TTC549 (cell line): ENCODE results near the gene VIPR2.

Source experiments
- FAIRE-seq: peaks from 2 replicates; lab custom pipeline; 2012; peaks lifted over from hg19 to GRCh38; lab: Jason Lieb, UNC

VIPR2 gene

DNA sequence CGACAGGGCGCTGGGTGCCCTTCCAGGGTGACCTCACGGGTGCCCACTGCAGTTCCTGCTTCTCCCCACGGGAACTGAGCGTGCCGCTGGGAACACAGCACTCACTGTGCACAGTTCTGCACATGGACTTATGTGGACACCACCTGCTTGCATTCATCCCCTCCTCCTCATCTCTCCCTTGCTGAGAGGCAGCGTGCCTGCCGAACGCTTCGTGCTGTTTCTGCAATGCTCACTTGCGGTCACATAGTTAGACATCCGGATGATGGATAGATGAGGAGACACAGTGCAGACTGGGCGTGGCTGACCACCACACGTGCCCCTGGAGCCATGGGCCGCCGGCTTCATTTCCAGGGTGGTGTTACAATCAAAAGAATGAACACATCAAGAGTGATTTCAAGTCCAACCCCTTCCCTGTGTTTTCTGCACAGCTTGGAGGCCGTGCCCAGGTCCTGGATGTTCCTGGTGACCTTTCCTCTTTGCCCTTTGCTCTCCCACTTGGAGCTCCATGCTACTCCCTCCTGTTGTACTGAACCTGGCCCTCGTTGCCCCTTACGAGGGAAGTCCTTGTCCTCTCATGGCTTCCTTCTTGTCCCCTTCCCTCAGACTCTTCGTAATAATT is 119.4 kb downstream of the VIPR2 start:
- FAIRE-seq, result no peak

DNA sequence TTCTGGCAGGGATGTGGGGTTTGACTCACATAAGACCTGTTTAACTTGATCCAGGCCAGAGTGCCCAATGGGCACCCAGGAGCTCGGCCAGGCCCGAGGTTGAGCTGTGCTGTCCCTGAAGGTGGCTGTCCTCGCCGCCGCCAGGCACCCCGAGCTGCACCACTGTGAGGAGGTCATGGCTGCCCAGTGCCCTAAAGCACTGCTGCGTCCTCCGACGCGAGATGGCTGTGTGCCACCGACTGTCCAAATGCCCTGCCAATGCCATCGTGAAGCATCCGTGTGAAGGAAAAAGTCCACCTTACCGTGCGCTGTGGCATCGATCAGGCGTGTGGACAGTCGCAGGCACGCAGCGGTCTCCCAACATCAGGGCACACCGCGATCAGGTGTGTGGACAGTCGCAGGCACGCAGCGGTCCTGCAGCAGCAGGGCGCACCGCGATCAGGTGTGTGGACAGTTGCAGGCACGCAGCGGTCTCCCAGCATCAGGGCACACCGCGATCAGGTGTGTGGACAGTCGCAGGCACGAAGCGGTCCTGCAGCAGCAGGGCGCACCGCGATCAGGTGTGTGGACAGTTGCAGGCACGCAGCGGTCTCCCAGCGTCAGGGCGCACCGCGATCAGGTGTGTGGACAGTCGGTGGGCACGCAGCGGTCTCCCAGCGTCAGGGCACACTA is 120.3 kb downstream of the VIPR2 start:
- no peak for FAIRE-seq

DNA sequence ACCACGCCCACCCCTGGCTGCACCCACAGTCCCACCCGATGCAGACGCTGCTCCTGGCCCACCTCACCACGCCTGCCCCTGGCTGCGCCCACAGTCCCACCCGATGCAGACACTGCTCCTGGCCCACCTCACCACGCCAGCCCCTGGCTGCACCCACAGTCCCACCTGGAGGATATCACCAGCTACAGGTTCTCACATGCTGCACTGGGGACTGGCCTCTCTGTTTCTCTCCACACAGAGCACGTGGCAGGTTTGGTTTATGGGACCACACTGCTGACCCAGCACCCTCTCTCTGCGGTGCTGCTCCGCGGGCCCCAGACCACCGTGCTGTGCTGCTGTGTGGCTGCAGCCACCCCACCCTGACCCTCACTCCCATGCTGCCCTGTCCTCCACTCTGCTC is 120.9 kb downstream of the VIPR2 start:
- FAIRE-seq, result no peak

DNA sequence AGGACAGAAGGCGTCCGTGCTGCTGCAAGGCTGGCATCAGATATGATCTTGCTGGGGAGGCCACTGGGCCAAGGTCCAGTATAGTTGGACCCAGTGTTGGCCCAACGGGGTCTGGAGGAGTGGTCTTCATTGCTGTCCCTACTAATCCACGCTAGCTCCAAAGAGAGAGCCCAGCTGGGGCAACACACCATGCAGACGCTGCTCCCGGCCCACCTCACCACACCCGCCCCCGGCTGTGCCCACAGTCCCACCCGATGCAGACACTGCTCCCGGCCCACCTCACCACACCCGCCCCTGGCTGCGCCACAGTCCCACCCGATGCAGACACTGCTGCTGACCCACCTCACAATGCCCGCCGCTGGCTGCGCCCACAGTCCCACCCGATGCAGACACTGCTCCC is 121.5 kb downstream of the VIPR2 start:
- FAIRE-seq, result no peak

DNA sequence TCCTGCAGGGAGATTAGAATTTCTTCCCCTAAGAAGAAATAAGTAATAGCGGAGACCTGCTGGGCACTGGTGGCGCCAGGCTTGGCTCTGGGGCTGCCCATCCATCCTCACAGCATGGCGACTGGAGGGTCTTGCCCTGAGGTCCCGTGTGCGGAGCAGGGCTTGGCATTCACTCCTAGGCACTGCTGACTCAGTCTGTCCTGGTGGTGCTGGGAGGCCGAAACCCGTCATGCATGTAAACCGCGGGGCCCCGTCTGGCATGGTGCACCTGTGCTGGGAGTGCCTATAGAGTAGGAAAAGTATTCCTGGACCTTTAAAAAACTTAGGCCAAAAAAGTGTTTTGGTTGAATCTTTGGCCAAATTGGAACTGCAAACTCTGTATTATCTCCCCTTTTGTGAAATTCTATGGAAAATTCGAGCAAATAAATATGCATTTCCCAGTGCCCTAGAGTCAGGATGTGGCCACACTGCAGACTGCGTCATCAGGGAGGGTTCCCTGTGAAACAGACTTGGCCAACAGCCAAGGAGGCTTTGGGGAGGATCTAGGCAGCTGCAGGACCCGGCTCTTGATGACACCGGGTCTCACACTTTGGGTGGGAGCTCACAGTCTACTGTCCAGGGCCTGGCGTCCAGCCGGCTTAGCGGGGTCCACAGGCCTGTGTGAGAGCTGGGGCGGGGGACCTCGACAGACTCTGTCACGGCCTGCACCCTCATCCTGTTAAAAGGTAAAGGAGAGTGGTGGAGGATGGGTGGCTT is 122.3 kb downstream of the VIPR2 start:
- no peak for FAIRE-seq

DNA sequence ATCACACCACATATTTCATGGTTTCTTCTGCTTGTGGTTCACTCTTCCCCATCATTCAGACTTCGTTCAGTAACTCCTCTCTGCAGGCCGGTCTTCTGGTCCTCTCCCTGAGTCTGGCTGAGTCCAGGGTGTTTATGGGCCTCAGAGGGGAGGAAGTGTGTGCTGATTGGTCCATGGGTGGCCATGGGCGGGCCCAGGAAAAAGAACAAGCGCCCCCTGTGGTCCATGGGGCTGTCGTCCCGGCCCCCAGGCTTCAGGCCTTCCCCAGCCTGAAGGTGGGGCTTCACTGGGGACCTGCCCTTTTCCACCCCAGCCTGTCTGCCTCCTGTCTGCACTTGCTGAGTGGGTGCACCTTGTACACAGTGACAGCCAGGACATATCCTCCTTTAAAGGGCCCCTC is 123.7 kb downstream of the VIPR2 start:
- FAIRE-seq, result no peak

DNA sequence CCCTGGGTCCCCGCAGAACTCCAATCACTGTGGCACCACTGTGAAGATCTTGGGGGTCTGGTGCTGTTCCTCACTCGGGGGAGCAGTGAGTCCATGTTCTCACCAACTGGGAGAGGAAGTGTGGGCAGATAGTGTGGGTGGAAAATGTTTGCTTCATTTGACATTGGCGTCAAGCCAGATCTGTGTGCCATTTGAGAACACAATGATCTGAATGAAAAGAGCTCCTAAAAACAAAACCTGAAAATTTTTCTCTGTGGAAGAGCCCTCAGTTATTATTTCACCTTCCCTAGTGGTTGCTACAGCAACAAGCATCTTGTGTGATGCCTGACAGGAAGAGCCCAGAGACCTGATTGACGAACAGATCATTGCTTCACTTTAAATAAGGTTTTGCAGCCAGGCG is 125.6 kb downstream of the VIPR2 start:
- FAIRE-seq, result no peak

DNA sequence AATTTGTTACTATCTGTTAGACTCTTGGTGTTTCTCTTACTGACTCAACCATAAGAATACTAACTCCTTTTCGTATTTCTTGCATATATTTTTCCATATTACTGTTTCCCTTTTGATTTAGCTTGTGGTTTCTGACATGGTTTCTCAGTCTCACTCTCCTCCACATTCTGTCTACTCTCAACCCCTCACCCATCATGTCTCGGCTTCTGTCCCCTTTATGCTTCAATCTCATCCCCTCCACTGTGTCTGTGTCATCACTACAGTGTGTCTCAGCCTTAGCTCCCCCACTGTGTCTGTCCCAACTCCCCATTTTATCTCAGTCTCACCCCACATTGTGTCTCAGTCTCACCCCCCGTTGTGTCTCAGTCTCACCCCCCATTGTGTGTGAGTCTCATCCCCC is 126.9 kb downstream of the VIPR2 start:
- FAIRE-seq, result no peak

DNA sequence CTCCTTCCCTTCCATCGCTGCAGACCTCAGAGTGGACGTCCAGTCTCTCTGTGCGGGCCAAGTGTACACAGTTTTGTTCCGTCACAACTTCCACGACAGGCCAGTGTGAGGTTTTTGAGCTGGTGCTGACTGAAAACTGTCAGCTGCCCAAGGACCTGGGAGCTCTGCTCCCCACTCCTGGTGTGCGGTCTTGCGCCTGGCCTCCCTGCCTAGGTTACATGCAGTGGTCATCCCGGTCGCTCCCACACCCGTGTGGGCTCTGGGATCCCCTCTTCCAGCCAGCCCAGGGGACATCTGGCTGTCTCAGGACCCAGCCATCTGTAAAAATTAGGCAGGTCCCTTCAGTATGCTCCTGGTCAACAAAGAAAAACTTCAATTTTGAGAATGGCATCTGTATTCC is 127.5 kb downstream of the VIPR2 start:
- no peak for FAIRE-seq

DNA sequence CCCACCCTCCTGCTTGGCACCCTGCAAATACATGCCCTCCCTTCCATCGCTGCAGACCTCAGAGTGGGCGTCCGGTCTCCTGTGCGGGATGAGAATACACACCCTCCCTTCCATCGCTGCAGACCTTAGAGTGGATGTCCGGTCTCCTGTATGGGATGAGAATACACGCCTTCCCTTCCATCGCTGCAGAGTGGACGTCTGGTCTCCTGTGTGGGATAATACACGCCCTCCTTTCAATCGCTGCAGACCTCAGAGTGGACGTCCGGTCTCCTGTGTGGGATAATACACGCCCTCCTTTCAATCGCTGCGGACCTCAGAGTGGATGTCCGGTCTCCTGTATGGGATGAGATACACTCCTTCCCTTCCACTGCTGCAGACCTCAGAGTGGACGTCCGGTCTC is 128.1 kb downstream of the VIPR2 start:
- FAIRE-seq, result no peak

DNA sequence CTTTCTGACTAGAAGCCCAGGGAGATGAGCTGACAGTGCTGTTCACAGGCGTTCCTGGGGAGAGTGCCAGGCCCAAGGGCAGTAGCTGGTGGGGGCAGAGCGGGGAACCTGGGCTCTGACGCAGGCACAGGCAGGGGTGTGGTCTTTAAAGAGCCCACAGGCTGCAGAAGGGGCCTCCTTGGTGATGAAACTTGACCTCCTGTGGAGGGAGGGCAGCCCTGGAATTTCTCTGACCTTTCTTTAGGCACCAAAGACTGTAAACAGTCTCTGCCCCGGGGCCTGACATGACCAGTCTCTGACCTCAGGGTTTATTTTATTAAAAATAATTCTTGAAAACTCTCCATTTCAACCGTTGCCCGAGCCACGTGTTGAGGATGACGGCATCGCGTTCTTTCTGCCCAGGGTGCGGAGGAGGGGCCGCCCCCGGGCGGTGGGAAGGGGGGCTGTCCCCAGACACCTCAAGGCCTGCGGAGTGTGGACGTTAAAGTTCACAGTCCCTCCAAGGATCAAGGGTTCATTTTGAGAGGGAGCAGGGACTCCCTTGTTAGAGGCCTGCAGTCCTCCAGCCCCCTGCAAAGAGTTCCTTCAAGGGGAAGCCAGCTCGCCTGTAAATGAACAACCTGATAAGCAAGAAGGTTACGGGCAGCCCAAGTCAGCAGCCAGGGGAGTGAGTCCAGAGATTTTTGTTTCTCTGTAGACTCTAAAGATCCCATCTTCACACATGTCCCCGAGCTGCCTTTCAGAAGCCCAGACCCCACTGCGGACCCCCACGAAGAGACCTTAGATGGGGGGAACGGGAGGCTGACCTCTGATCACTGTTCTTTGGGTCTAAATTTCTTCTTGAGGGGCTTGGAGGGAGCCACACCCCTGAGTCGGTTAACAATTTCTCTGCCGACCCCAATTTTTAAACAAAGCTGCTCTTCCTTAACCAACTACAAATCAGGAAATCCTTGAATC is 128.9 kb downstream of the VIPR2 start:
- no peak for FAIRE-seq

DNA sequence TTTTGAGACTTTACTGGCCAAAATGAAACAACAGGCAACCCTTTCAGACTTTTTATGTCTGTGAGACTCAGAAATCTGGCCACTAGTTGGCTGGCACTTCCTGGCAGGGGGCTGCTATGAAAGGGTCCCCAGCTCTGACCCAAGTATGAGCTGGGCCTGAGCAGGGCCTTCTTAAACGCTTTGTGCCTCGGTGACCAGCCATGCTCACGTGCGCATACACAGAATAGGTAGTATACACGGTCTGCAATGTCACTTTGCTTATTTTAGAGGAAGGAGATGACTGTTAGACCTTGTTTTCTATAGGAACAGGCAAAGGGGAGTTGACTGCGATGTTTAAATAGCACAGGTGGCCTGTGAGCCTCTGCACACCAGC is 129.6 kb downstream of the VIPR2 start:
- FAIRE-seq, result no peak

DNA sequence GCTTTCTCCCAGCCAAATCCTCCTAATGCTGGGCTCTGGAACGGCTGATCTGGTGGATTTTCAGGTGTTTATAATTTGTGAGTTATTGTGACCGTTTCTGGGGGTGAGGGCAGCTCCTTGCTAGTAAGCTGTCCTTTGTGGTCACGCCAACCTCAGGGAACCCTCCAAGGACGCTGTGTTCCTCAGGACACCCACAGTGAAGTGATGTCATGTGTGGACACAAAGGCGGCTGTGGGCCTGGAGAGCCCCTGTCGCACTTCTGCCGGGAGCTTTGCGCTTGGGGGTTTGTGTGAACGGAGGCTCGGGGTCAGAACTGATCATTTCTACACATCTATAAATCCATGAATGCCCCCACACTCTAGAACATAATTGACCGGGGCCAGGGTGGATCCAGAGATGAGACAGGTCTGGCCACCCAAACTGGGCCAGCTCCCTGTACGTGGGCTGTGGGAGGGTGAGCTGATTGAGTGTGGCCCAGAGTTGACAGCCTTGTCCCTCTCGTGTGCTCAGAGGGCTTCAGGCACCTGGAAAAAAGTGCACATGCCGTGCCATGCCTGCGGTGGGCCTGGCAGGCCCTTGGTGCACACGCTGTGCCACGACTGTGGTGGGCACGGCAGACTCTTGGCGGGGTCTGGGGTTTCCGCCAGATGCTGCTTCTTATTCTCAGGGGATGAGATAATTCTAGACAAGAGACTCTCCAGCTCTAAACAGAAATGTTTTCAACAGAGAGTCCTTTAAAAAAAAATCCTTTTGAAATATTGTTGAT is 130.2 kb downstream of the VIPR2 start:
- no peak for FAIRE-seq

DNA sequence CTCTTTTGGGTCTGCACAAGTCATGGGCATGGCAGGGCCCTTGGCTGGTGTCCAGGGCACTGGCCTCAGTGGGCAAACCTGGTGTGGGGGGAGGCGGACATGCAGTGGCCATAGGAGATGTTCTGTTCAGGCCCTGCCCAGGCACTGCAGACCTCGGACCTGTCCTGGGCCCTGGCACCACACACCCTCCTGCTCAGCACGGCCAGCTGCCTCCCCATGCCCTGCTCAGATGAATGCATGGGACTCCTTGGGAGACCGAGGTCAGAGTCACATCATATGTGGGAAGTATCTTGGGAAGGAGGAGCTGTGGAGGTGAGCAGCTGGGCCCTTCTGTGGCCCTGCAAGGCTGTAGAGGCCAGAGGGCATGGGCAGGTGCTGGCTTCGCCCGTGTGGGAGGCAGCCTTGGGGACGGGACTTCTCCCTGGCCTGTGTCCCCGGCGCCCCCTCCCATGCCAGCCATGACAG is 130.8 kb downstream of the VIPR2 start:
- no peak for FAIRE-seq

DNA sequence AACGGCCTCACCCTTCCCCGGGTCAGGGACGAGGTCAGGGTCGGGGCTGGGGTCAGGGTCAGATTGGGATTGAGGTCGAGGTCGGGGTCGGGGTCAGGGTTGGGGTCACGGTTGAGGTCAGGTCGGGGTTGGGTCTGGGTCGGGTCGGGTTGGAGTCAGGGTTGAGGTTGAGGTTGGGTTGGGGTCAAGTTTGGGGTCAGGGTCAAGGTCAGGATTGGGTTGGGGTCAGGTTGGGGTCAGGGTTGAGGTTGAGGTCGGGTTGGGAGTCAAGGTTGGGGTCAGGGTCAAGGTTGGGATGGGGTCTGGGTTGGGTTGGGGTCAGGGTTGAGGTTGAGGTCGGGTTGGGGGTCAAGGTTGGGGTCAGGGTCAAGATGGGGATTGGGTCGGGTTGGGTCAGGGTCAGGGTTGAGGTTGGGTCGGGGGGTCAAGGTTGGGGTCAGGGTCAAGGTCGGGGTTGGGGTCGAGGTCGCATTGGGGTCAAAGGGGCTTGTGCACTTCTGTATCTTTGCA is 131.4 kb downstream of the VIPR2 start:
- FAIRE-seq, result no peak

DNA sequence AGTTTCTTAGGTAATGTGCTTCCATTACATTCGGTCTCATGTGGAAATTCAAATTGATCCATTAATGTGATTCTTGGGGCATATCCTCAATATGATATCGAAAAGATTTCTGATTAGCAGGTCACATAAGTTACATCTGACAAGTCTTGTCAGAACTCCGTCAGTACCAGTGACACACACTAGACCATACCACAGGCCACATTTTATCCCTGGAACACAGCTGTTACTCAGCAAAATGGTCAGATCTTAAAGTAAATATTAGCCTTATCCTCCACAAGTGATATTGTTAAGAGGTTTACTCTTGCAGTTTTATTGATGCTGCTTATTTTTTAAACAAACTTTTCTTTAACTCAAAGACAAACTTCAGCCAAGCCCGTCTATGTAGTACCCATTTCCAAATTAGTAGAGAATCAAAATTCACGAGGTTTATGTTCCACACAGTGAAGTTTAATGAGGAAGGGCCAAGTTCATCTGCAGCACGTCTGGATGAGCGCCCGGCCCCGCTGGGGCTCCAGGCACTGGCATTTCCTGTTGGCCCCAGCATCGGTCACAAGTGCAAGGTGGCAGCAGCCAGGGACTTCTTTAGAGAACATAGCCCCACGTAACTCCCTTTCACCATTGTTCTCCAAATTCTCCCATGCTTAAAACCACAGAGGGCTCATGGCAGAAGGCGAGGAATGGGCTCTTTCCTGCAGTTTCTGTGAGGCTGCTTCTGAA is 132.2 kb downstream of the VIPR2 start:
- FAIRE-seq, result no peak

DNA sequence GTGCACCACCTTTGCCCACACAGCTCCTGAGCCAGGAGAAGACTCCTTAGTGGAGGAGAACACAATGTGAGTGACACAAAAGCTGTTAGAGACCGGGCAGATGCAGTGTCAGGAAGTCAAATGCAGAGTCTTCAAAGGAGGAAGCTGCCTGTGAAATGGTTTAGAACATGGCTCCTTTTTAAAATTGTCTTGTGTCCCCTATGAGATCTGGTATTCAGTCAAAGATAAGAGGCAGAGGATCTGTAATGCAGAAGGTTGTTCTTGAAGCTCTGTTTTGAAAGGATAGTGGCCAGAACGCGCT is 133.0 kb downstream of the VIPR2 start:
- FAIRE-seq, result no peak

DNA sequence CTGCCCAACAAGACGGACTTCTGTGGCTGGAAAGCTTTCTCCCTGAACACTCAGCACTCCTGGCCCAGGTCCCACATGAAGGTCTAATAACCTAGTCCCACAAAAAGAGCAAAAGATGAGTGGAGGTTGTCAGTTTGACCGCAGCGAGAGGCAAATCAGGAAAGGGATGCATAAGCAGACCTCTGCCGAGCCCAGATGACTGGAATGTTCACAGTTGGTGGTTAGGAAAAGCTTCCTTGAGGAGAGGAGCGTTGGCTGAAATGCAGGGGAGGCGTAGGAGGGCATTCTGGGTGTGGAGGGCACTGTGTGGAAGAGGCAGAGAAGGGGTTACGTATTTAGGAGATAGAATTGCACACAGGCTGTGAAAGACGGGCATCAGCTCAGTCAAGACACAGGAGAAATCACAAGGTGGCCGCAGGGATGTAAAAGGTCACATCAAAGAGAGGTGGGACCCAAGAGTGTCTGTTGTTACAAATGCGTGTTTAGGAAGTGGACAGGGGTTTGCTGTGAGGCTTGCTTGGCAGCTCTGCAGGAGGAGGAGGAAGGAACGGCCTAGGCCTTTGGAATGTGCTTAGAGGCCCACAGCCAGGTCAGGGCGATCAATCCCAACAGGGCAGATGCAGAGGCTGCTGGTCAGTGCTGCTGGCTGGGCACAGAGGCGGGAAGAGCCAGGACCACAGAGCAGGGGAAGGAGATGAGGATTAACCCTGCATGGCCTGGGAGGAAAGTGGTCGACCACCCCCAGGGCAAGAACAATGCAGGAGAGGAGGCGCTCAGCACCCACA is 133.5 kb downstream of the VIPR2 start:
- FAIRE-seq, result no peak

DNA sequence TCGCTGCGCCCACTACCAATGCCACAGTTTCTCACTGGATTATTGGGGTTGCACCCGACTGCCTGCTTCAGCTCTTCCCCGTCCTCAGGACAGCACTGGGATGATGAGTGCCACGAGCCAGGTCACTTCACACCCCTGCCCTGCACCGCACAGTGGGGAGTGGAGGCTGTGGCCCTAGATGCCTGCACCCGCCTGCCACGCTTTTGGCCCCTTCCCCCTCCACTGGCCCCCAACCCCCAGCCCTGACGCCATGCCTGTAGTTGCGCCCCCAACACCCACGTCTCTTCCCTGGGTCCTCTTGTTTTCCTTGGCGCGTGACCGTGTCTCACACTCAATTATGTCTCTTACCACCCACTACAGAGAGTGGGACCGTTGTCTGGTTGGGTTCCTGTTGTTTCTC is 134.3 kb downstream of the VIPR2 start:
- FAIRE-seq, result no peak

DNA sequence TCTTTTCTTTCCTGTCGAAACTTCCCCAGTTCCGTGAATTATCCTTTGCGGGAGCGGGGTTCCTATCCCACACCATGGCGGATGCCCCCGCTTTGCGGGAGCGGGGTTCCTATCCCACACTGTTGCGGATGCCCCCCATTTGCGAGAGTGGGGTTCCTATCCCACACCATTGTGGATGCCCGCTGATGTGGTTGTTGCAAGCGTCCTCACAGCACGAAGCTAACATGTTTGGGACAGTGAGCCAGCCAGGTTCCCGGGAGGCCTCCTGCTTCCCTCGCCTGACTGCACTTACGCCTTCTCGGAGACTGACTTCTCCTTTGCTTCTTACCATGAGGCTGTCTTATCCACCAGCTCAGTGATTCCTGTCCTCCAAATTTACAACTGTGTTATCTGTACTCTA is 134.7 kb downstream of the VIPR2 start:
- no peak for FAIRE-seq
